GM10248 (cell line): ENCODE results near the gene SLCO3A1.

ENCODE experiments used
- CTCF ChIA-PET: fragments of 300-600 bp; sonication (Branson Sonifier 250); formaldehyde crosslinking; extraction: SDS; loops from one replicate; lab custom pipeline; 2021; ENCODE audit warnings: antibody characterized with exemption; lab: Yijun Ruan, JAX
- POLR2A ChIA-PET: fragments of 350-650 bp; sonication (Branson Sonifier 250); formaldehyde crosslinking; extraction: SDS; loops from one replicate; lab custom pipeline; 2020; ENCODE audit warnings: antibody characterized with exemption; lab: Yijun Ruan, JAX
- DNase-seq: peaks from one replicate; pipeline ENCODE4 v3.0.0; 2012; ENCODE audit errors: extremely low spot score
- TF ChIP-seq, protein P1 (sequence below): IDR thresholded peaks from 2 replicates; pipeline ENCODE4 v1.5.1; 2012; ENCODE audit warnings: mild to moderate bottlenecking, low read depth; ENCODE audit errors: extremely low read depth, missing control alignments, control extremely low read depth

The SLCO3A1 gene

DNA sequence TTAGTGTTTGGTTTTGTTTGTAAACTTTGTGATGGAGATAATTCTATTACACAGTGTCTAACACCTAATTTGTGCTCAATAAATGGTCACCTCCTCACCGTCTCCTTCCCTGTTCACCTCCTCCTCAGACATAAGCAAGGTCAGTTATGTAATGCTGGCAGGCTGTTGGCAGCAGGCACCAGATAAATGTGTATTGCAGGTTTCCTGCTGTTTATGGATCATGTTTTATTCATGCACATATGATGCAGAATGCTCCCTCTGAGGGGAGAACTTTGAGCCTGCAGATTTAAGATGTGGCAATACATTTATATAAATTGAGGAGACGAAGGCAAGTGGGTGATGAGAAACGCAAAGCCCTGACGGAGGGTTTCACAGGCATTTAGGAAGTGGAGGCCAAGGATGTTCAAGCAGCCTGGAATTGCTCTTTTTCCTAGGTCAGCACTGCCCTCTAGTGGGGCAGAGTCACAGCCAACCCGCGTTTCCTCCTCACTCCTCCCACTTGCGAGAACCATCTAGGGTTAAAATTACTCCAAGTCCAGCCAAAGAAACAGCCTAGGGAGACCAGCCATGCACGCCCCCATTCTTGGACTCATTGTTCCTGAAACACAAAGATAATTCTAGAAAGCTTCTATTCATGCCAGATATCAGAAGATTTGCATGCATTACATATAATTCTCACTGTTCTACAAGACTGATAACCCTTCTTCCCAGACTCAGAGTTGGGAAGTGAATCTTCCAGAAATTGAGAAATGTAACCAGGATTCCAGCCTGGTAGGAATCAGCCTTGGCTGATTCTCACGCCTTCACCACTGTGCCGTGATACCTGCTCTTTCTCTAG, 228.7 kb downstream of the SLCO3A1 start:
- DNase-seq: peak; percentile 52

DNA sequence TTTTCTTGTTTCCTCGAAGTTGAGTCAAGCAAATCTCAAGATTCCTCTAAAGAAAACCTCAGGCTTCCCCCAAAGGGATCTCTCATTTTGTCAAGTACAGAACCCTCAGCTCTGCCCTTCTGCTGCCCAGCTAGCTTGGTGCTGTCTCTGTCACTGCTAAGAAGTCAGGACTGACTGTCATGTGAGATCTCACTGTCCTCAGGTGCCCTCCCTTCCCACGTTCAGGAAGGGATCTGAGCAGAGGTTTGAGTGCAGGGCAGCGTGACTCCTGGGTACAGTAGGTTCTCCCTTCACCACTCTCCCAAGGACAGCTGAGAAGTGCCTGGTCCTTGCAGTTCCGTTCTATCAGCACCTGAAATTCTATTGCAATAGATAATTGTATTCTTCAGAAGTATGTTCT, 229.7 kb downstream of the SLCO3A1 start:
- POLR2A ChIA-PET: no interaction called here
- DNase-seq: no peak
- TF ChIP-seq, protein P1, sequence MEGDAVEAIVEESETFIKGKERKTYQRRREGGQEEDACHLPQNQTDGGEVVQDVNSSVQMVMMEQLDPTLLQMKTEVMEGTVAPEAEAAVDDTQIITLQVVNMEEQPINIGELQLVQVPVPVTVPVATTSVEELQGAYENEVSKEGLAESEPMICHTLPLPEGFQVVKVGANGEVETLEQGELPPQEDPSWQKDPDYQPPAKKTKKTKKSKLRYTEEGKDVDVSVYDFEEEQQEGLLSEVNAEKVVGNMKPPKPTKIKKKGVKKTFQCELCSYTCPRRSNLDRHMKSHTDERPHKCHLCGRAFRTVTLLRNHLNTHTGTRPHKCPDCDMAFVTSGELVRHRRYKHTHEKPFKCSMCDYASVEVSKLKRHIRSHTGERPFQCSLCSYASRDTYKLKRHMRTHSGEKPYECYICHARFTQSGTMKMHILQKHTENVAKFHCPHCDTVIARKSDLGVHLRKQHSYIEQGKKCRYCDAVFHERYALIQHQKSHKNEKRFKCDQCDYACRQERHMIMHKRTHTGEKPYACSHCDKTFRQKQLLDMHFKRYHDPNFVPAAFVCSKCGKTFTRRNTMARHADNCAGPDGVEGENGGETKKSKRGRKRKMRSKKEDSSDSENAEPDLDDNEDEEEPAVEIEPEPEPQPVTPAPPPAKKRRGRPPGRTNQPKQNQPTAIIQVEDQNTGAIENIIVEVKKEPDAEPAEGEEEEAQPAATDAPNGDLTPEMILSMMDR: no peak
- CTCF ChIA-PET: interaction anchor here (1.1 to 5.9 kb wide), 5 partner anchors 10 to 781 kb away, joined by 3 to 33 read pairs (median 4); no protein-coding TSS in a partner anchor

More for the DNA sequence above, 228.7 kb downstream of the SLCO3A1 start:
- ChIA-PET POLR2A (no interaction called here), CTCF (interaction anchor here (1.3 to 5.9 kb wide), 3 partner anchors 12 to 780 kb away, joined by 4 to 33 read pairs (median 4); no protein-coding TSS in a partner anchor)
- TF ChIP-seq, protein P1: peak; percentile 83

DNA sequence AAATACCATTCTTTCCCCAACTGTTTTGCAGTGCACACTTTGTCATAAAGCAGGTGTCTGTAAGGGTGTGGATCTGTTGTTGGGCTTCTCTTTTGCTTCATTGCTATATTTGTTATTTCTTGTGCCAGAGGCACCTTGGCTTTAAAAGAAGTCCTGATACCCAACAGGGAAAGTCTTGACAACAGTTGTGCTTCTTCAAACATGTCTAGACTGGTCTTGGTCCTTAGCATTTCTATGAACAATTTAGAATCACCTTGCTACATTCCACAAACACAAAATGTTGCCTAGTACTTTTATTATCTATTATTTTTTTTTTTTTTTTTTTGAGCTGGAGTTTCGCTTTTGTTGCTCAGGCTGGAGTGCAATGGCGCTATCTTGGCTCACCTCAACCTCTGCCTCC, 233.7 kb downstream of the SLCO3A1 start:
- TF ChIP-seq, protein P1: no peak
- ChIA-PET POLR2A (interaction anchor here (0.5 kb wide), 1 partner anchor 230 kb away, joined by 3 read pairs; no protein-coding TSS in a partner anchor), CTCF (interaction anchor here (5.9 kb wide), 1 partner anchor 785 kb away, joined by 33 read pairs; no protein-coding TSS in a partner anchor)
- DNase-seq: no peak

DNA sequence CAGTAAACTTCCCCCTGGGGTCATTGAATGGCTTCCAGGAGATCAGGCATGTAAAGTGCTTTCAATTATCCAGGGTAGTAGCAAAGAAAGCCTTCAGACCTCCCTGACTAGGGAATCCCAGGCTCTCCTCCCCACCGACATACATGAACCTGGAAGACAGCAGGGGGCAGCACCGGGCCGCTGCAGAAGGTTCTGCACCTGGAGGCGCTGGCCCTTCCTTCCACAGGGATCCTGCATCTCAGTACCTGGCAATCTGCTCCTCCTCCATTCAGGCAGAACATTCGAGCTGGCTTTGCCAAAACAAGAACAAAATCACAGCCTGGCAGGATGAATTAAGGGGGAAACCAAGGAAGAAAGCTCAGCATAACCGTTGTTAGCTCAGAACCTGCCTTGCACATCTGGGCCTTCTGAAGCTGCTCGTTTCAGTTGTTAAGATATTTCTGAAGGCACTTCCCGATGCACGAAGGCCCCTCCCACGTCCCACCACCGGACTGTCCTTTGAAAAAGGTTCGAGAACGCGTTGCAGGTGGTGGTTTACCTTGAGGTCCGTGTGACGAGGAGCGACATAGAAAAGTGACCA, 237.7 kb downstream of the SLCO3A1 start:
- POLR2A ChIA-PET: no interaction called here
- DNase-seq: no peak
- CTCF ChIA-PET: interaction anchor here (0.8 to 2.8 kb wide), 9 partner anchors 7 to 789 kb away, joined by 3 to 11 read pairs (median 3); no protein-coding TSS in a partner anchor
- TF ChIP-seq, protein P1: peak; percentile 35

- ChIA-PET CTCF (interaction anchor here (0.8 to 2.8 kb wide), 4 partner anchors 9 to 674 kb away, joined by 3 to 9 read pairs (median 3); no protein-coding TSS in a partner anchor), POLR2A (no interaction called here)
- TF ChIP-seq, protein P1: no peak
- DNase-seq: no peak
Observed at GRCh38 chr15:92092289-92093105, 239.0 kb downstream of the SLCO3A1 start.
